ENCODE measurements around the gene TTC39B.
"Not testable (repeated sequence)": the region's sequence is repeated elsewhere in the genome, so short reads cannot be mapped to it uniquely, and the experiment has no call there.

Gene TTC39B

DNA sequence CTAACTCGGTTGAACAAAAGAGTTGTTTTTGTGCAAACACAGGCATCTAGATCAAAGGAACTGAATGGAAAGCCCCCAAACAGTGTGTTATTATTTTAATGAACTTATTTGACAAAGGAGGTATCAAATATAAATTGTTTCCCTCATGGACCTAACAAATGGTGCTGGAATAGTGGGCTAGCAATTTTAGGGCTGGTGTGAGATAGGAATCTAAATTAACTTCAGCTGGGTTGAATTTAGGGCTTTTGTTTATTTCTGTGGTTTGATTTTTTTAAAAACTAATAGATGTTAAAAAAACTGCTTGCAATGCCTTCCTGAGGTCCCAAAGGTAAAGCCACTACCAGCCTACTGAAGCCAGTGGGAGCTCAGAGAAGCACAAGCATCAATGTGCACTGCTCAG, 42.1 kb downstream of the TTC39B start:
- no peak for DNase-seq (ENCODE audit: low read depth)

DNA sequence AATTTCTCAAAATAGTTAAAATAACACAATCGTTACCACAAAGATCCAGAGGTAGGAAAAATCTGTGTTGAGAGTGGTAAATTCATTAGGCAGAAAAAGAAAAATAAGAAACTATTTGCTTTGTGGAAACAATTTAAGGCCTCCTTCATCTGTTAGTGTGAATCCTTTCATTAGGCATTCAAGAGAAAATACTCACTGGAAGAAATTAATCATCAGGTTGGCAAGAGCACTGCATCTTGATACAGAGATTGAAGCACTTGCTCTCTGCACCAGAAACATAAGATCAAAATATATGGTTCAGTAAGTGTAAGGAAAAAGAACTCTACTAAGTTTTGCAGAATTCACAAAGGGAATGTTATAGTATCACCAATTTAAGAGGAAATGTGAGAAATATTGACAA, 44.4 kb downstream of the TTC39B start:
- DNase-seq (ENCODE audit: low read depth) = no peak

GRCh38 chr9:15256426-15256825, 50.6 kb downstream of the TTC39B start:
- DNase-seq (ENCODE audit: low read depth) = no peak

DNA sequence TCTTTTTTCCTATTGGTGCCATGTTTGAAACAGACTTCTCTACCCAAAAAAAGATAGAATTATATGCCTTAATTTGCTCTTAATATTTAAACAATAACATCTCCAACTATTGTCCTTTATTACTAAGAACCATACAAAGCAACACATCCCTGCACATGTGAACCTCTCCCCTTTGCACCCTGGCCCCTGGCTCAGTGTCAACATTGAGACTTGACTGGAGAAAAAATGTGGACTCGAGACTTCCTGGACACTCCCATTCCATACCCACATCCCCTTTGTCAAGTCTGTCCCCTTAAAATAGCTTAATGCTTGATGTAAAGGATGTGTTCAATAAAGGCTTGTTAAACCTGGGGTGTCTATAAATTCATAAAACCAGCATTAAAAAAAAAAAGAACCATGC, 53.2 kb downstream of the TTC39B start:
- DNase-seq (ENCODE audit: low read depth) = no peak

DNA sequence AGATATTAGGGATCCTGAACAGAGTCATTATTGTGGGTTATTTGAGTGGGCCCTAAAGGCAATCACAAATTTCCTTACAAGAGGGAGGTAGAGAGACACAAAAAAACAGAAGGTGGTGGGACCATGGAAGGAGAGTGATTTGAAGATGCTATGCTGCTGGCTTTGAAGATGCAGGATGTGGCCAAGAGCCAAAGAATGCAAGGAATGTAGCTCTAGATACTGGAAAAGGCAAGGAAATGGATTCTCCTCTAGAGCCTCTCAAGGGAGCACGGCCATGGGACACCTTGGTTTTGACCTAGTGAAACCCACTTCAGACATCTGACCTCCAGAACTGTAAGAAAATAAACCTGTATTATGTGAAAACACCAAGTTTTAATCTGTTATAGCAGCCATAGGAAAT, 53.8 kb downstream of the TTC39B start:
- no peak for DNase-seq (ENCODE audit: low read depth)

DNA sequence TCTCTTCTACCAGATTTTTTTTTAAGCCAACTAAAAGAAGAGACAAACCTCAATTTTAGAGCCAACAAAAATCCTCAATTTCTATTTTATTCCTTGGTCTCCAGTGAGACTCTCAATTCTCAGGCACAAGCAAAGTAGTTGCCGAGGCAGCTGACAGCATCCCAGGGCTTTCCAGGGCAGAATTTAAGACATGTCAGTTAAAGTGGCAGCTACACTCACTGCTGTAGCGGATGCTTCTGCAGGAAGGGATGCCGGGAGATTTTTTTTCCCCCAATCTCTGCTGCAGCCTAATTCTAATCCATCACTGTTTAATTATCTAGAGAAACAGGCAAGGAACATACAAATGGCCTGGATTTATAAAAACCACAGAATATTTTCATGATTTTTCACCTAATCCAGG, 57.0 kb downstream of the TTC39B start:
- DNase-seq (ENCODE audit: low read depth) = peak; percentile 14

GRCh38 chr9:15249042-15249818, 57.8 kb downstream of the TTC39B start:
- DNase-seq (ENCODE audit: low read depth) = peak; percentile 14

- DNase-seq (ENCODE audit: low read depth) = no peak
These were observed 58.4 kb downstream of the TTC39B start for GRCh38 chr9:15248621-15249020.

DNA sequence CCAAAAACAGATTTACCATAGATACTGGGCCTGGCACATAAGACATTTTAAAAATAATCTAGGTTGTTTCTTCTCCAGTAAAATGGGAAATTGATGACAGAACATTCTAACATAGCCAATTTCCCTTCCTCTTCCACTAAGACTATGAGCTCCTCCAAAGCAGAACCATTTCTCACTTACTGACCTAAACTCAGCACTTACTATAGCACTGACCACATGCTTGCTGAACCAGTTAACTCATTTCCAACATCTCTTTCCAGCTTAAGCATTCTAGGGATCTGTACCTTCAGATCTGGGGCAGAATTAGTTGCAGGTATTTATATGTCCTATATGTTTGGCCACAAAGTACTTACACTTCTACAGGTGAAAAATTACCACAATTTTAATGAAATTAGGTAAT, 58.9 kb downstream of the TTC39B start:
- DNase-seq (ENCODE audit: low read depth) = no peak

DNA sequence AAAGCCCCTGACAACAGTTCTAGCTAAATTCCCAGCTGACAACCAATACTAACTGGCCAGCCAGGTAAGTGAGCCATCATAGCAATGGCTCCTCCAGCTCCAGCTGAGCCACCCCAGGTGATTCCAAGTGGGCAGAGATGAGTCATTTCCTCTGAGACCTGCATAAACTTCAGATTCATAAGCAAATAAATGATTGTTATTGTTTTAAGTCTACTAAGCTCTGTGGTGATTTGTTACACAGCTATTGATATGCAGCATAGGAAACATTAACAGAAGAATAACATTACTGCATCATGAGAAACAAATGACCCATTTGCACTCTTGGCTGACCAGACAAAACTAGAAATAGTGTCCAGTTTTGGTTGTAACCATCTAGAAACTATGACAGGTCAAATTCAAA, 60.3 kb downstream of the TTC39B start:
- DNase-seq (ENCODE audit: low read depth) = peak; percentile 29

DNA sequence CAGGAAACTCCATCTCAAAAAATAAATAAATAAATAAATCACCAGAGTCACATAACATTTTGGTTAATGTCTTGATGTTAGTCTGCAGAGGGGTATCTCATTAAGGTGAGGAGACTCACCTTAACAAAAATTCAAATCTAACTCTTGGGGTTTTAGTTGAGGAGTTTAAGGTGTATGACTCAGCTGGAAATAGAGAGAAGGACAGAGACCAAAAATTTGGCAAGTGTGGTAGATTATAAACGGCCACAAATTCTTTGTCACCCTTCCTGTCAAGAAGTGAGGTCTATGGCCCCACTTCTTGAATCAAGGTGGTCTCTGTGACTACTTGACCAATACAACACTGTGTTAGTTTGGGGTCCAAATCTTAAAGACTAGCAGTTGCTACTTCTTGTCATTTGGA, 60.8 kb downstream of the TTC39B start:
- no peak for DNase-seq (ENCODE audit: low read depth)

DNA sequence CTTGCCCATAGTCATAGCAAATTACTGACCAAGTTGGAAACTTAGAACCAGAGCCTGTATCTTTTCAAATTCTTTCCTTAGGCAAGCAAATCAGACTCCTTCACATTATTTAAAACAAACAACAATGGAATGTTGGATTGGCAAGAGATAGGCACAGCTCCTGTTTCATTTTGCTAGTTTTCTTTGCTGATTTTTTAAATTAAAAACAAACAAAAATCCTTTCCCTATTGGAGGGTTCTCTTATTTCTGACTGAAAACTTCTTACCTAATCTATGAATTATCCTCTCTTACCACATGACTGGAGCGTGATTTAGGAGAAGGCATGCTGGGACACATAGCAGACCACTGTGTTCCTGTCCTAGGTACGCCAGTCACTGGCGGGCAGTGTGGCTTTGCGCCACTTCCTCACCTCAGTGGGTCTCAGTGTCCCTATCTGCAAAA, 63.0 kb downstream of the TTC39B start:
- DNase-seq (ENCODE audit: low read depth) = peak; percentile 43

DNA sequence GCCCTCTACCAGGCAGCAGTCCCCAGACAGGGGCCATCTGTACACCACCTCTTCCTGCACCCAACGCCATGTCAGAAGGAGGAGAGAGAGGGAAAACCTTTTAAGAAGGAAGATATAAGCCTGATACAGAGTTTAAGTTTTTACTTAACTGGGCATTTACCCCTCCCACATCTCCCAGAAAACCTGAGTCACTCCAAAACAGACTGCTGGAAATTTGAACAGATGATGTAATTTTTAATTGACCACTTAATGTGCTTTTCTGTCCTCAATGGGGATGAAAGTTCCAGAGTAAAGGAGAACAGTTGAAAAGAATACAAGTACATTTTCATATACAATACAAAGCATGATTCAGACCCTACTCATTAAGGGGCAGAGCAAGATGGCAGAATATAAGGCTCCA, 63.9 kb downstream of the TTC39B start:
- DNase-seq (ENCODE audit: low read depth) = peak; percentile 50

- DNase-seq (ENCODE audit: low read depth) = no peak
These were observed 66.1 kb downstream of the TTC39B start for GRCh38 chr9:15240927-15241326.

DNA sequence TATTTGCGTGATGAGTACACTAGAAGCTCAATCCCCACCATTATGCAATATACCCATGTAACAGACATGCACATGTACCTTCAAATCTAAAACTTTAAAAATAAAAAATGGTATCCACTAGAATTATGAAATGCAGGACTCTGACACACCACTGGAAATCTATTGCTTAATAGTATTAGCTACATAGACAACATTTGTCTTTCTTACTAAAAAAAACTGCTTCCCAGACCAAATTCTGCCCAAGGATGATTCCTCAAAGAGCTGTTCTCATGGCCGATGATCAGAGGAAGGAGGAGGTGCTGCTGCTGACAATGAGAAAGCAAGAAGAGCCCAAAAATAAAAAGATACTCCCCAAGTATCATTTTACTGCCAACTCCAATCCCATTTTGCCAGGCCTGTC, 67.2 kb downstream of the TTC39B start:
- peak; percentile 56 for DNase-seq (ENCODE audit: low read depth)

DNA sequence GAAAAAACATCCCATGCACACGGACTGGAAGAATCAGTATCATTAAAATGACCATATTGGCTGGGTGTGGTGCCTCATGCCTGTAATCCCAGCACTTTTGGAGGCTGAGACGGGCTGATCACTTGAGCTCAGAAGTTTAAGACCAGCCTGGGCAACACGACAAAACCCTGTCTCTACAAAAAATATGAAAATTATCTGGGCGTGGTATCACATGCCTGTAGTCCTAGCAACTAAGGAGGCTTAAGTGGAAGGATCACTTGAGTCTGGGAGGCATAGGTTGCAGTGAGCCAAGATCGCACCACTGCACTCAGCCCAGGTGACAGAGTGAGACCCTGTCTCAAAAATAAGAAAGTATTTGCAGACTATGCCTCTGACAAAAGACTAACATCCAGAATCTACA, 68.4 kb downstream of the TTC39B start:
- DNase-seq (ENCODE audit: low read depth) = no peak

GRCh38 chr9:15235658-15236057, 71.4 kb downstream of the TTC39B start:
- DNase-seq (ENCODE audit: low read depth) = no peak

GRCh38 chr9:15233941-15234490, 73.0 kb downstream of the TTC39B start:
- DNase-seq (ENCODE audit: low read depth) = not testable (repeated sequence)

GRCh38 chr9:15232706-15233280, 74.2 kb downstream of the TTC39B start:
- not testable (repeated sequence) for DNase-seq (ENCODE audit: low read depth)

DNA sequence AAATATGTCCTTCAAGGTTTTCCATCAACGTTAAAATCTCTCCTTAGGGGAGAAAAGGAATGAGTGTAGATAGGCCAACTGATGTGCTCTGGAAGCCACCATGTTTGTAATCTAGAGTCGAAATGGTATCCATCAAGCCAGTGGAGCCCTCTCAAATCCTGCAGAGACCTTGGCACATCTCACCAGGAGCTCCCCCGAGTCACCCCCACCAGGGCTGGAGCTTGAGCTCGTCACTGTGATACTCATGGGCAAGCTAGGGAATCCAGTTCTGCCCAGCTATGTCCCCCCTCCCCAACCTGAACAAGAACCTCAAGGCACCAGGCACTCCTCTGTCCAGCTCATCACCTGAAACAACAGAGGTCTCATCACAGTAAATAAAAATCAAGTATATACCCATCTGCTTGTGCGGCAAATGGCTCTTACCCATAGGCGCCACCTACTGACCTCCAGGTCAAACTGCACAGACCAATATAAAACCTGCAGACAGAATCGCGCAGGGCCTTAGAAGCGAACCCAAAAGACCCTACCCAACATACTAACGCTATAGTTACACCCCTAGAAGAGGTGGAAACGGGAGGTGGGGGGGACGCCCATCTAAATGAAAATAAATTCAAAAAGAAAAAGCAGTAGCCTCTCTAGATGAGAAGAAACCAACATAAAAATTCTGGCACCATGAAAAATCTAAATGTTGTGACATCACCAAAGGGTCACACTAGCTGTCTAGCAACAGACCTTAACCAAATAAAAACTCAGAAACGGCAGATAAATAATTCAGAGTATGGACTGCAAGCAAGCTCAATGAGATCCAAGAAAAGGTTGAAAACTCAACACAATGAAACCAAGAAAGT, 75.0 kb downstream of the TTC39B start:
- no peak for DNase-seq (ENCODE audit: low read depth)

GRCh38 chr9:15229409-15229808, 77.6 kb downstream of the TTC39B start:
- no peak for DNase-seq (ENCODE audit: low read depth)

- no peak for DNase-seq (ENCODE audit: low read depth)
These were observed 79.5 kb downstream of the TTC39B start for GRCh38 chr9:15227491-15227890.

All from stromal cell of bone marrow (primary cell).